NCI-H1092 treated with DMSO at 0.1 percent for 48 hours (cell line): ENCODE results near the gene THPO.

Source experiments
- DNase-seq: peaks from one replicate; lab custom pipeline; 2025; lab: John Stamatoyannopoulos, UW

Gene THPO

DNA sequence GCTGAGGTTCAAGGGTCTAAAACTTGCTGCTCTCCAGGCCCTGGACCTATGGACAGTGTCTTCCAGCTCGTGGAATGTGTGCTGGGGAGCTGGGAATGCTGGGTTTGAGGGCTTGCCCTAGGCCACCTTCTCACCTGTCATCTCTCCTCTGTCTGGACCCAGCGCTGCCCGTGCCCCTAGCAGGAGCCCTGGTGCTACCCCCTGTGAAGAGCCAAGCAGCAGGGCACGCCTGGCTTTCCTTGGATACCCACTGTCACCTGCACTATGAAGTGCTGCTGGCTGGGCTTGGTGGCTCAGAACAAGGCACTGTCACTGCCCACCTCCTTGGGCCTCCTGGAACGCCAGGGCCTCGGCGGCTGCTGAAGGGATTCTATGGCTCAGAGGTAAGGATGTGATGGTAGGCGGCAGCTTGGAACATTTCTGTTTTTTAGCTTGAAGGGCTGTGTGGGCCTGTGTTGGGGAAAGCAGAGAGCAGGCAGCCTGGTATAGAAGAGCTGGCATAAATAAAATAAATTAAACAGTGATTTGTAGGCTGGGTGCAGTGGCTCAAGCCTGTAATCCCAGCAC, 6.9 kb upstream of the THPO start:
- no peak for DNase-seq

DNA sequence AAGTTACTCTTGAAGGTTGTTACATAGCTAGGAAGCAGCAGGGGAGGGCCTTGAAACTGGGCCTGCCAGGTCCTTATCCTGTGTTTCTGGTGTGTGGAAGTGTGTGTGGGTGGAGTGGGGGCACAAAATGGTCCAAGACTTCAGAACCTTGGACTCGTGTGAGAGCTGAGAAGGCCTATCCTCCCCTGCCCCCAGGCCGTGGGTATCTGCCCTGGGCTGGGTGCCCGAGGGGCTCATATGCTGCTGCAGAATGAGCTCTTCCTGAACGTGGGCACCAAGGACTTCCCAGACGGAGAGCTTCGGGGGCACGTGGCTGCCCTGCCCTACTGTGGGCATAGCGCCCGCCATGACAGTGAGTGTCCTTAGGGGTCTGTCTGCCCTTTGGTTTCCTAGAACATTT, 6.3 kb upstream of the THPO start:
- DNase-seq: no peak

DNA sequence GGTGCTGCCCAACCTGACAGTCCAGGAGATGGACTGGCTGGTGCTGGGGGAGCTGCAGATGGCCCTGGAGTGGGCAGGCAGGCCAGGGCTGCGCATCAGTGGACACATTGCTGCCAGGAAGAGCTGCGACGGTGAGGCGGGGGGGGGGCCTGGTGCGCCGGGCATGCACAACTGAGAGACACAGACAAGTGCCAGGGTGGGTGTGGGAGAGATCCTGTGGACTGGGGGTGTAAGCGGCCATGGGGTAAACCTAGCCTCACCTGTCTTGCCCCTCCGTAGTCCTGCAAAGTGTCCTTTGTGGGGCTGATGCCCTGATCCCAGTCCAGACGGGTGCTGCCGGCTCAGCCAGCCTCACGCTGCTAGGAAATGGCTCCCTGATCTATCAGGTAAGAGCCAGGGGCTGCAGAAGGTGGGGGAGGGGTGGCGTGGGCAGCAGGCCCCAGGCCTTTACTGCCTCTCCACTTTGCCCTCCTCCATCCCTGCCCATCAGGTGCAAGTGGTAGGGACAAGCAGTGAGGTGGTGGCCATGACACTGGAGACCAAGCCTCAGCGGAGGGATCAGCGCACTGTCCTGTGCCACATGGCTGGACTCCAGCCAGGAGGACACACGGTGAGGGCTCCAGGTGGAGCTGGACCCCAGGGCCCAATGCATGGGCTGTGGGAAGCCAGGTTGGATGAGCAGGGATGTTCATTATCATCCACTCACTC, 5.2 kb upstream of the THPO start:
- no peak for DNase-seq

DNA sequence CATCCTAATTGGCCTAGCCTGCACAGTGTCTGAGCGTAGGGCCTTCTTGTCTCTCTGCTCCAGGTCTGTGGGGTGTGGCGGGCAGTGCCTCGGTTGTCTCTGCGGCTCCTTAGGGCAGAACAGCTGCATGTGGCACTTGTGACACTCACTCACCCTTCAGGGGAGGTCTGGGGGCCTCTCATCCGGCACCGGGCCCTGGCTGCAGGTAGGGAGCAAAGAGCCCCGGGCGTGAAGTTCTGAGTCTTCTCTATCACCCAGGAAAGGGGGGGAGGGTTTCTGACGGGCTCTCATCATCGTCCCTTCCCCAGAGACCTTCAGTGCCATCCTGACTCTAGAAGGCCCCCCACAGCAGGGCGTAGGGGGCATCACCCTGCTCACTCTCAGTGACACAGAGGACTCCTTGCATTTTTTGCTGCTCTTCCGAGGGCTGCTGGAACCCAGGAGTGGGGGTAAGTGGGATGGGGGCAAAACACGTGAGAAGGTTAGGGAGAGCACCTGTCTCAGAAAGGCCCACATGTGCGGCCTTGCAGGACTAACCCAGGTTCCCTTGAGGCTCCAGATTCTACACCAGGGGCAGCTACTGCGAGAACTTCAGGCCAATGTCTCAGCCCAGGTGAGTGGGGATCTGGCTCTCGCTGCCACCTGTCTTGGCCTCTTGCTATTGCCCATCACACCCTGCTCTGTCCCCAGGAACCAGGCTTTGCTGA, 4.5 kb upstream of the THPO start:
- no peak for DNase-seq

DNA sequence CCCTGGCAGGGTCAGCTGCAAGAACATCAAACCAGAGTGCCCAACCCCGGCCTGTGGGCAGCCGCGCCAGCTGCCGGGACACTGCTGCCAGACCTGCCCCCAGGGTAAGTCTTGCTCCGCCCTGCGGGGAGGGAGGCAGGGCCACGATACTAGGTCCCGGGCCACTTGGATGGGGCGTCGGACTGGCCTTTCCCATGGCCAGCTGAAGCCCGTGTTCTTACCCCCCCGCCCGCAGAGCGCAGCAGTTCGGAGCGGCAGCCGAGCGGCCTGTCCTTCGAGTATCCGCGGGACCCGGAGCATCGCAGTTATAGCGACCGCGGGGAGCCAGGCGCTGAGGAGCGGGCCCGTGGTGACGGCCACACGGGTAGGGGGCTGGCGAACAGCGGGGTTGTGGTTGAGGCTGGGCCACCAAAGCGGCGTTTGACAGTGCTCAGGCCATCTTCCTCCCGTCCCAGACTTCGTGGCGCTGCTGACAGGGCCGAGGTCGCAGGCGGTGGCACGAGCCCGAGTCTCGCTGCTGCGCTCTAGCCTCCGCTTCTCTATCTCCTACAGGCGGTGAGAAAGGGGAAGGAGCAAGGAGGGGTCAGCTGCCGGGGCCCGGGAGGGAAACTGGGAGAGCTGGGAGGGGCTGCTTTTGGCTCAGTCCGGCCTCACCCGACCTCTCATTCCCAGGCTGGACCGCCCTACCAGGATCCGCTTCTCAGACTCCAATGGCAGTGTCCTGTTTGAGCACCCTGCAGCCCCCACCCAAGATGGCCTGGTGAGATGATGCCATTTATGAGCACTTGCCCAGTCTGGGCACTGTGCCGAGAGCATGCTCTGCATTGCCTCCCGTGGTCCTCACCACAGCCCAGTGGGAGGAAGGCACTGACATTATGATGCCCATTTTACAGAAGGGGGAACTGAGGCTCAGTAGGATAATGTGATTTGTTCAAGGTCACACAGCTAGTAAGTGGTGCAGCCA, 3.5 kb upstream of the THPO start:
- no peak for DNase-seq

DNA sequence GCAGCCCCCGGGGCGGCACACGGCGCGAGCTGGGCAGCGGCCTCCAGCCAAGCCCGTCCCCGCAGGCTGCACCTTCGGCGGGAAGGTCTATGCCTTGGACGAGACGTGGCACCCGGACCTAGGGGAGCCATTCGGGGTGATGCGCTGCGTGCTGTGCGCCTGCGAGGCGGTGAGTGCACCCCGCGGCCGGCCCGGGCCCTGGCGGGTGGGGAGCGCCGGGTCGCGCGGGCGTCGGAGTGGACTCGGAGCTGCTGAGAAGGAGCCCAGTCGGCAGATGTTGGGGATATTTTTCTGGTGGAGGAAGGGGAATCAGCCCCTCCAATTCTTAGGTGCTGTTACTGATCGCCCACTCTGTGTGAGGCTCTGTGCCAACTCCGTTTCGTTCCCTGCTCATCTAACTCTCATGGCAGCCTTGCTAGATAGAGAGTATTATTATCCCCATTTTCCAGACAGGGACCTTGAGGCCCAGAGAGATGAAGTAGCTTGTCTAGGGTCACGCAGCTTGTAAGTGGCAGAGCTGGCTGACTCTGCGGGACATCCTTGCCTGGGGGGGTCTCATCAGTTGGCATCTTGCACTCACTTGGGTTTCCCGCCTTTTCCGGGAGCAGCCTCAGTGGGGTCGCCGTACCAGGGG, 2.7 kb upstream of the THPO start:
- DNase-seq: no peak

- DNase-seq: no peak
These were observed 2.2 kb upstream of the THPO start for GRCh38 chr3:184380185-184380626.

- no peak for DNase-seq
These were observed 1.6 kb upstream of the THPO start, which contains the start of gene CHRD for GRCh38 chr3:184379358-184380184. Gene CHRD, plus strand, starts transcription at chr3:184380054. Its CDS starts 265 bp downstream, at chr3:184380319.

DNA sequence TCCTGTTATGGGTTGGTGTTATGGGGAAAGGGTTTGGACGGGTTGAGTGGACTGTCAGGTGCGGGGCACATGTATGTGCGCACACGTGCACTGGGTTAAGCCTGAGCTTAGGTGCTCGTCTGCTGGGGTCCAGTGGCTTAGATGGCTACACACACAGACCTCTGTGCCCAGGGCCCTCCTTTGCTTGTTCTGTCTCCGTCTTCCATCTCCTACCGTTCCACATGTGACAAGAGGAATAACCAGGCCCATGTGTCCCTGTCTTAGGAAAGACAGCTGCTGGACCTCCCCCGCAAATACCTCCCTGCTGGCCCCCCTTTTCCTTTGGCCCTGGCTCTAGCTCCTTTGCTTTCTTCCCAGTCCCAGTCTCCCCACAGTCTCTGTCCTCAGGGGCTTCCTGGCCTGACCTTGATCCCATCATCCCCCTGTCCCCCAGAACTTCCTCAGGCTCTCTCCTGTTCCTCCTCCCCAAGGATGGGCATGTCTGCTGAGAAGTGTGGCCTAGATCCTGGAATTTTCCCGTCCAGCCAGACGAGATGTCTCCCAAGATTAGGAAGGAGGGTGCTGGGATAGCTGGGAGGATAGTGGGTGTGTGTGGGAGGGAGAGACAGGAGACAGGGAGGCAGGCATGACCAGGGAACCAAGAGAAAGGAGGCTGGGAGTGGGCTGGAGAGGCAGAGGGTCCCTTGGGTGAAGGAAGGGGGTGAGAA, 797 bp upstream of the THPO start:
- DNase-seq: no peak

DNA sequence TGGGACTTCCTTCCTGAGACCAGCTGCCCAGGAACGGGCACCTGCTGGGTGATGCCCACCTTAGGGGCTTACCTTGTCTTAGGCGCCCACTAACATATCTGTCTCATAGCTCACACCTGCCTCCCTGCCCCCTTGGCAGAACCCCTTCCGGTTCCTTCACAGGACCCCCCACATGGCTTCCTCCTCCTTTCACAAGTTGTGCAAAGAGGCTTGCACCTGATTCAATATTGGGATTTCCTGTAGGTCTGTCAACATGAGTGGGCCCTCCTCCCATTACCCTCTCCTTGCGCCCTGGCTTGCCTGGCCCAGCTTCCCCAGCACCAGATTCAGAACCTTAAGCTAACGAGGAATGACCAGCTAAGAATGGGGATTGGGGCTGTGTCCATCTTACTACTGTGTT, 633 bp downstream of the THPO start:
- no peak for DNase-seq

DNA sequence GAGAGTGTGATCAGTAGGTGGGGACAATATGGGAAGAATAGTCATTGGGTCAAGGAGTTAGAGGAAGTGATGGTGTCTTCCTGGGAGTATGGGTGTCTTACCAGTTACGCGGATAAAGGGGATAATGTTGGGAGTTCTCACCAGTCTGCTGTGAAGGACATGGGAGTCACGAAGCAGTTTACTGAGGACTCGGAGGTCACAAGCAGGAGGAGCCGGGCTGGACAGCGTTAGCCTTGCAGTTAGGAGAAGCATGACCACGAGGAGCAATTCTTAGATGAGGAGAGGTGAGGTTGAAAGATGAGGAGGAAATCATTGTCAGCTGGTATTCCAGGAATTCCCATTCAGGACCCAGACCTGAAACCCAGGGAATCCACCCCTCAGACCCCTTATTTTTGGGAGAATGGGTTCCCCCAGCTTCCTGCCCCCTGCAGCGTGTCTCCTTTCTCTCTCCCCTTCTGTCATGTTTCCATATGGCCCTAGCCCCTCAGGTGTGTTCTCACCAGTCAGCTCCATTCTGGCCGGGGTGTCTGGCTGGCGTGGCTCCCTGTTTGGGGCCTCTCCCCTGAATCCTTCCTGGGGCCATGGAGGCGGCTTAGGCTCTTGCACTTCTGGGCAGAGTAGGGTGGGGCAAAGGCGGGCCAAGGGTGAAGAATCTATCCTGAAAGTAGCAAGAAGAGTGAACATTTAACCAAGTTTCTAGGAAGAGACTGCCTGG, 2.1 kb downstream of the THPO start:
- DNase-seq: no peak

- DNase-seq: no peak
These were observed 4.6 kb downstream of the THPO start for GRCh38 chr3:184373422-184373821.

DNA sequence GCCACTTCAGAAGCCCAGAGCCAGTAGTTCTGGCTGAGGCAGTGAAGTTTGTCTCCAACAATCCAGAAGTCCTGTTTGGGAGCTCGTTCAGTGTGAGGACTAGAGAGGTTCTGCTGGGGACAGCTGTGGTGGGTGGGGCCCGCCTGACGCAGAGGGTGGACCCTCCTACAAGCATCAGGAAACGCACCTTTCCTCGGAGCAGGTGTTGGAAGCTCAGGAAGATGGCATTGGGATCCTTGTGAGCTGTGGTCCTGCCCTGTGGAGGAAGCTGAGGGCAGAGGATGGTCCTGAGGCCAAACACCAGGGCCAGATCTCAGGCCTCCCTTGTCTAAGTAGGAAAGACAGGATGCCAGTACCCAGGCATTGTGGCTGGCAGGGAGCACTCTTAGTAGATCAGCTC, 5.1 kb downstream of the THPO start:
- DNase-seq: no peak

DNA sequence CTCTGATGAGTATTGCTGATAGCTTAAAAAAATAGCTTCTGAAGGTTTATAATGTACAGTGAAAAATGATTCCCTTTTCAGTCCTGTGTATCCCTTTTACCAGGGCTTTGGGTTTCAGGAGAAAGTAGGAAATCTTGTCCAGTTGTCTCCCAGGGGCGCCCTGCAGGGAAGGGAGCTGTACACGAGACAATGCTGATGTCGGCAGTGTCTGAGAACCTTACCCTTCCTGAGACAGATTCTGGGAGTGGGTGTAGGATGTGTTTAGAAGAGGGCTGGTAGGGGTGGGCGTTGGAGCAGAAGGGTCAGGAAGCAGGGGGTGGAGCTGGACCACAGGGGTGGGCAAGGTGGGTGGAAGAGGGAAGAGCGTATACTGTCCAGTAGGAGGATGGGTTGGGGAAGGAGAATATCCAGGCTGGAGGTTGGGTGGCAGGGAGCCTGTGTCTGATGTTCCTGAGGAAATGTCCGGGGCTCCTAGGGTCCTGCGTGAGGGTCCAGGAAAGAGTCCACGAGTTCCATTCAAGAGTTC, 5.6 kb downstream of the THPO start:
- no peak for DNase-seq

DNA sequence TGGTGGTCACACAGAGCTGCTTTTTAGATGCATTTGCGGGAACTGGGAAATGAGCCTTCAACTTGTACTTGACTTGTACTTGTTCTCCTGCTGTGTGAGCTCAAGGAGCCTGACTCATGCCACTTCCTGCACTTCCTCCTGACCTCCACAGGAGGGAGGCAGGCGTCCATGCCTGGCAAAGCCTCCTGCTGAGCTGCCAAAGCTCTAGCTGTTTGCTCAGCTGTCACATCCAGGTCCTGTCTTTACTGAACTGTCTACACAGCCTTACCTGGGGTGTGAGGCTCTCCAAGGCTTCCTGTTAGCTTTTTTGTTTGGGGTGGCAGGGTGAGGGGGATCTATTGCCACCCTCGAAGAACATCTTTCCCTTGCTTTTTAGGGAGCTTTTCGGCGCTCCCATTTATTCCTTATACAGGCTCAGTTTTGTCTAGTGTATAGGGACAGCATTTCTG, 6.4 kb downstream of the THPO start:
- DNase-seq: peak; percentile 92

- no peak for DNase-seq
These were observed 9.3 kb downstream of the THPO start for GRCh38 chr3:184368586-184369183.

- DNase-seq: no peak
These were observed 9.9 kb downstream of the THPO start for GRCh38 chr3:184368116-184368515.

- DNase-seq: no peak
These were observed 11.3 kb downstream of the THPO start for GRCh38 chr3:184366619-184367289.
